Measurements from ENCODE around the gene GARIN5B.

The GARIN5B gene

DNA sequence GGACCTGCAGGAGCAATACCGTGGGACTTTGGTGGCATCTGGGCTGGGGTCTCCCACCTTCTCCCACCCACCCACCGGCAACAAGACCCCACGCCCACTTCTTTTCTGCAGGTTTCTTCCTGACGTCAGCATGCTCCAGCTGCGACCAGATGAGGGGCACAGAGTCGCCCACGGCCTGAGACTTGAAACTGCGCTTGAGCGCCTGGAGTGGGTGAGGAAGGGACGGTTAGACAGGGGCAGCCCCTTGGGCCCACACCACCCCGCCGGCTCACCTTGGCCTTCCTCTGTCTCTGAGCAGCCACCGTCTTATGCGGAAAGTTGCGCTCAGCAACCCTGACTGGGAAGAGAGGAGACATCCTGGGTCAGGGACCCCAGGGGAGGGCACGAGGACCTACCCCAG, 2.2 kb downstream of the GARIN5B start:
- no peak for DNase-seq (ENCODE audit: low read depth)
- no peak overlapping the region for H3K4me3 ChIP-seq (replicated peaks; ENCODE audit: low read depth, low read length)

DNA sequence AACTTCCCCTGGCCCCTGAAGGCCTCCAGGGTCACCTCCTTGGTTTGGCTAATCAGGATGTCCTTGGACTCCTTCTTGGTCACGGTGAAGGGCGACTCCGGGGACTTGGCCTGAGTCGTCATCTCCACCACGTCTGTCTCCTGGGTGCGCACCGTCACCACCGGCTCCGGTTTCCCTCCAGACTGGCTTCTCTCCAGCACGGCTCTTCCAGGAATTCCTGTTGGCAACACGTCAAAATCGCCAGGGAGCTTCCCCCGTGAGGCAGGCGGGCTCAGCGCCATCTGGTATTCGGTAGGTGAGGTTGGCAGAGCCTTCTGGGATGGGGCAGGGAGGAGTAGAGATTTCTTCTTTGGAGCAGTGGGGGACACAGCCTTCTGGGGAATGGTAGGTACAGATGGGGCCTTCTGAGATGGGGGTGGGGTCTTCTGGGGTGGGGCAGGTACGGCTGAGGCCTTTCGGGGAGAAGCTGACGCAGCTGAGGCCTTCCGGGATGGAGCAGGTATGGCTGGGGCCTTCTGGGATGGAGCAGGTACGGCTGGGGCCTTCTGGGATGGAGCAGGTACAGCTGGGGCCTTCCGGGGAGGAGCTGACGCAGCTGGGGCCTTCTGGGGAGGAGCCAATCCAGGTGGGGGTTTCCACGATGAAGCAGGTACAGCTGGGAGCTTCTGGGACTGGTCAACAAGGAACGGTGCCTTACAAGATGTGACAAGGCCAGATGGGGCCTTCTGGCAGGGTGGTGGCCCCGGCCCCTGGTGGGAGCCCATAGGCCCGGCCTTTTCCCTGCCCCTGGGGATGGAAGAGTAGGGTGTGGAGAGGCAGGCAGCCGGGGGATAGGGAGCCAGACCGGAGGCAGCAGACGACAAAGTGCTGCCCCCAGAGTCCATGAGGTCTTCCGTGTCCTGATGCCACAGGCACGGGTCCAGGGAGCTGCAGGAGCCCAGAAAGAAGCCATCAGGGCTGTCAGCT, 3.8 kb downstream of the GARIN5B start:
- no peak overlapping the region for H3K4me3 ChIP-seq (replicated peaks; ENCODE audit: low read depth, low read length)
- TF ChIP-seq, protein P1, sequence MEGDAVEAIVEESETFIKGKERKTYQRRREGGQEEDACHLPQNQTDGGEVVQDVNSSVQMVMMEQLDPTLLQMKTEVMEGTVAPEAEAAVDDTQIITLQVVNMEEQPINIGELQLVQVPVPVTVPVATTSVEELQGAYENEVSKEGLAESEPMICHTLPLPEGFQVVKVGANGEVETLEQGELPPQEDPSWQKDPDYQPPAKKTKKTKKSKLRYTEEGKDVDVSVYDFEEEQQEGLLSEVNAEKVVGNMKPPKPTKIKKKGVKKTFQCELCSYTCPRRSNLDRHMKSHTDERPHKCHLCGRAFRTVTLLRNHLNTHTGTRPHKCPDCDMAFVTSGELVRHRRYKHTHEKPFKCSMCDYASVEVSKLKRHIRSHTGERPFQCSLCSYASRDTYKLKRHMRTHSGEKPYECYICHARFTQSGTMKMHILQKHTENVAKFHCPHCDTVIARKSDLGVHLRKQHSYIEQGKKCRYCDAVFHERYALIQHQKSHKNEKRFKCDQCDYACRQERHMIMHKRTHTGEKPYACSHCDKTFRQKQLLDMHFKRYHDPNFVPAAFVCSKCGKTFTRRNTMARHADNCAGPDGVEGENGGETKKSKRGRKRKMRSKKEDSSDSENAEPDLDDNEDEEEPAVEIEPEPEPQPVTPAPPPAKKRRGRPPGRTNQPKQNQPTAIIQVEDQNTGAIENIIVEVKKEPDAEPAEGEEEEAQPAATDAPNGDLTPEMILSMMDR (IDR thresholded peaks at IDR 0.05; ENCODE audit: low read length, missing control alignments), result no peak
- no peak for DNase-seq (ENCODE audit: low read depth)

More for the DNA sequence above, 2.2 kb downstream of the GARIN5B start:
- TF ChIP-seq, protein P1 (IDR thresholded peaks at IDR 0.05; ENCODE audit: low read length, missing control alignments), result no peak

DNA sequence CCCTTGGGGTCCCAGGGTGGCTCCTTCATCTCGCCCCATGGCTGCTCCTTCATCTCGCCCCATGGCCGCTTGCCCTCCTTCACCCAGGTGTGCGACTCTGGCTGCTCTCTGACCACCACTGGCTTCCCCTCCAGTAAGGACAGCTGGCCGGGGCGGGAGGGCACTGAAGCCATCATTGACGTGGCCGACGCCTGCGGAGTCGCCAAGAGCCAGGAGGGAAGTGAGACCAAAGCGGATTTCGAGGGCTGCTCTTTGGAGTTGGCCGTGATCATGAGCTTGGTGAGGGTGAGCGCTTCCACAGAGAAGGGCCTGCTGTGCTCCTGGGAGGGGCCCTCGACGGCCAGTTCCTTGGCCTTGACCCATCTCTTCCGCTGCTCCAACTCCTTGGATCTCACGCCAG, 4.6 kb downstream of the GARIN5B start:
- no peak overlapping the region for H3K4me3 ChIP-seq (replicated peaks; ENCODE audit: low read depth, low read length)
- DNase-seq (ENCODE audit: low read depth), result no peak
- TF ChIP-seq, protein P1 (IDR thresholded peaks at IDR 0.05; ENCODE audit: low read length, missing control alignments), result no peak

DNA sequence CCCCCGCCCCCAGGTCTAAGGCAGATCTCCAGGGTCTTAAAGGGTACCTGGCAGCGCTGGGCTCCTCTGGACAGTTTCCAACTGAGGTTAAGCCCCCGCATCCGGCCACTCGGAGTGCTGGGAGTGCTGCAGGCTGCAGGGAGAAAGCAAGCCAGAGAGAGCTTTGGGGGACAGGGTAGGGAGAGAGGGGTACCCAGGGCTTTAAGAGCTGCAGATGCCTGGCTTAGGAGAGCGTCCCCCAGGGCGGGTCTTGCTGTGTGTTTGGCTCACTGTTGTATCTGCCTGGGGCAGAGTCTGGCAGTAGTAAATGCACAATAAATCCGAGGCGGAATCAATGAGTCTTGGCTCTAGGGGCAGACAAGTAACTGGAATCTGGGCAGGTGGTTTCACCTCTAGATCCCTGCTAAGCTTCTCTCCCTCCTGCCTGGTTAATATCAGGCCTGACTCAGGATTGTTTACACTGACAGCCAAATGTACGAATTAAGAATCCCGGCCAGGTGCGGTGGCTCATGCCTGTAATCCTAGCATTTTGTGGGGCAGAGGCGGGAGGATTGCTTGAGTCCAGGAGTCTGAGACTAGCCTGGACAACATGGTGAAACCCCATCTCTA, 7.7 kb downstream of the GARIN5B start:
- TF ChIP-seq, protein P1 (IDR thresholded peaks at IDR 0.05; ENCODE audit: low read length, missing control alignments), result no peak
- H3K4me3 ChIP-seq (replicated peaks; ENCODE audit: low read depth, low read length), result no peak overlapping the region
- no peak for DNase-seq (ENCODE audit: low read depth)

DNA sequence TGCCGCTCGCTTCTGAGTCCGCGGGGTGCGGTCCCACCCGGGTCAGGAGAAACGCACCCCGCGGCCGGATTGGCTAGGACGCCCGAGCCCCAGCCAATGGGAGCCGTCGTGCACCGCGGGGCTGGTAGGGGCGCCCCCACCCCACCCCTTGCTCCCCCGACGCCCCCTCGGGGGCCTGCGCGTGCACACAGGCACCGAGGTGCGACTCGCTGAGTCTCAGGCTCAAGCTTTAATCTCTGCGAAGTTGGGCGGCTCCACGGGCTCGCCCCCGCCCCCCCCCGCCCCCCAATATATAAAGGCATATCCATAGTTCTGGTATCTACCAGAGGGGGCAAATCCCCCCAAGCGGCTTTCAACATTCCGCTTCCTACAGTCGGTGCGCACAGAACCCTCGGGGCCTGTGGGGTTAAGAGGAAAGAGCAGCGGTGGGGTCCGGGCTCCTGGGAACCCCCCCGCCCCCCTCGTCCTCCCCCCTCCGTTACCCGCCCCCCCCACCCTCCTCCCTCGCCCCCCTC, 8.3 kb downstream of the GARIN5B start, which contains the start of gene COX6B2:
TSS of gene COX6B2 (minus strand) at position 22 of the 515 bp plus-strand sequence. CDS start 198 bp downstream, outside the sequence.
- TF ChIP-seq, protein P1 (IDR thresholded peaks at IDR 0.05; ENCODE audit: low read length, missing control alignments), result no peak
- DNase-seq (ENCODE audit: low read depth), result no peak
- H3K4me3 ChIP-seq (replicated peaks; ENCODE audit: low read depth, low read length), result peak within 1 kb of the TSS; percentile 51

DNA sequence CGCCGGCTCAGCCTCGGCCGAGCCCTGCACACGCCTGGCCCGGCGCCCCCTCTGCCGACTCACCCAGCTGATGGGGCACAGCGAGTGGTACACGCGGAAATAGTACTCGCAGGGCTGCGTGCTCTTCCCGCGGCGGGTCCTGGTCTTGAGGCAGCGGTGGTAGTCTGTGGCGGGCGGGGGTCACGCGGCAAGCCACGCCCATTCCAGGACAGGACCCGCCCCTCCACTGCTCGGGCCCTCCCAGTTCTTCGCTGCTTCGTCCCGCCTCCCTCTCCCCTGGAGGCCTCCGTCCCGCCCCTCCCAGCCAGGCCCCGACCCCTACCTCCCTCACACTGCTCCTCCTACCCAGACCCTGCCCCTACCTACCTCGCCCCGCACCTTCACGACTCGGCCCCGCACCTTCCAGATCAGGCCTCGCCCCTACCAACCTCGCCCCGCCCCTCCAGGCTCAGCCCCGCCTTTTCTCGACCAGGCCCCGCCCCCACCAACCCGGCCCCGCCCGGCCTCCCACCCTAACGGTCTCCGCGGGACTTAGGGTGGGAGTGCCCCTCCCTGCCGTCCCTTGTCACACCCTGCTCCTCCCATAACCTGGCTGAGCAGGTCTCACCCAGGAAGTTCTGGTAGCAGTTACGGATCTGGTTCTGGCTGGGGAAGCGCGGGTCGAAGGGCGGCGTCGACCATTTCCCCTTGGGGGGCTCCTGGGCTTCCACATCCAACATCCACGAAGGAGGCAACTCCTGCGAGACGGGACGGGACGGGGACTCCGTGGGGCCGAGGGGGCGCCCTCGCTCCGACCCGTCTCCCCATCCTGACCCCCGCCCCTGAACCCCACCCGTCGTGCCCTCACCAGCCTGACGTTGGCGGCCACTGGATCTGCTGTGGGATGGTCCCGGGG, 9.0 kb downstream of the GARIN5B start:
- TF ChIP-seq, protein P1 (IDR thresholded peaks at IDR 0.05; ENCODE audit: low read length, missing control alignments), result no peak
- peak overlapping the region; percentile 51 for H3K4me3 ChIP-seq (replicated peaks; ENCODE audit: low read depth, low read length)
- peak; percentile 41 for DNase-seq (ENCODE audit: low read depth)
